ENCODE measurements around the gene FGF12. TPM values are rescaled to one million over a fixed set of nuclear protein-coding genes. Genes with fewer than 3 reads are reported as not detected.

The FGF12 gene
- polyA plus RNA-seq, 1 experiment = not detected

- Histone ChIP-seq H3K4me3 (ENCODE audit: low read depth, low read length) (no peak overlapping the region), H3K27me3 (ENCODE audit: control insufficient read depth, insufficient read depth, low read length) (peaks cover 2% of the 10 kb centered on the region), H3K27ac (ENCODE audit: low read depth, low read length) (no peak overlapping the region), H3K9me3 (ENCODE audit: control insufficient read depth, insufficient read depth, low read length) (no peaks in the 10 kb centered on the region)
- peak; percentile 73 for DNase-seq (ENCODE audit: low read depth, low spot score)
- peak; percentile 79 for TF ChIP-seq CTCF (IDR thresholded peaks at IDR 0.05; ENCODE audit: low read depth, low read length)
- ChIA-PET CTCF (interaction anchor here (0.6 to 5.4 kb wide), 13 partner anchors 13 to 1006 kb away, joined by 3 to 29 read pairs (median 4); no protein-coding TSS in a partner anchor), POLR2A (no interaction called here)
Measured at GRCh38 chr3:192566706-192567290, 160.5 kb downstream of the FGF12 start.

GRCh38 chr3:192564611-192565010 lies 162.7 kb downstream of the FGF12 start:
- CTCF ChIA-PET = interaction anchor here (0.6 to 5.4 kb wide), 5 partner anchors 24 to 1008 kb away, joined by 3 to 29 read pairs (median 4); no protein-coding TSS in a partner anchor
- no peak for DNase-seq (ENCODE audit: low read depth, low spot score)

GRCh38 chr3:192563417-192563816 lies 163.9 kb downstream of the FGF12 start:
- POLR2A ChIA-PET = no interaction called here
- no peak overlapping the region for H3K27ac ChIP-seq (ENCODE audit: low read depth, low read length)
- no peak for TF ChIP-seq CTCF (IDR thresholded peaks at IDR 0.05; ENCODE audit: low read depth, low read length)
- DNase-seq (ENCODE audit: low read depth, low spot score) = no peak
- no peaks in the 10 kb centered on the region for H3K9me3 ChIP-seq (ENCODE audit: control insufficient read depth, insufficient read depth, low read length)
- CTCF ChIA-PET = interaction anchor here (1.3 to 5.4 kb wide), 4 partner anchors 239 to 1009 kb away, joined by 4 to 29 read pairs (median 13); no protein-coding TSS in a partner anchor
- no peak overlapping the region for H3K4me3 ChIP-seq (ENCODE audit: low read depth, low read length)
- no peaks in the 10 kb centered on the region for H3K27me3 ChIP-seq (ENCODE audit: control insufficient read depth, insufficient read depth, low read length)

More at GRCh38 chr3:192564611-192565010, 162.7 kb downstream of the FGF12 start:
- TF ChIP-seq CTCF (IDR thresholded peaks at IDR 0.05; ENCODE audit: low read depth, low read length) = no peak
- Histone ChIP-seq H3K27me3 (ENCODE audit: control insufficient read depth, insufficient read depth, low read length) (no peaks in the 10 kb centered on the region), H3K27ac (ENCODE audit: low read depth, low read length) (no peak overlapping the region), H3K9me3 (ENCODE audit: control insufficient read depth, insufficient read depth, low read length) (no peaks in the 10 kb centered on the region), H3K4me3 (ENCODE audit: low read depth, low read length) (no peak overlapping the region)
- POLR2A ChIA-PET = no interaction called here

GRCh38 chr3:192553707-192554106 lies 173.6 kb downstream of the FGF12 start:
- Histone ChIP-seq H3K9me3 (ENCODE audit: control insufficient read depth, insufficient read depth, low read length) (no peaks in the 10 kb centered on the region), H3K4me3 (ENCODE audit: low read depth, low read length) (no peak overlapping the region), H3K27ac (ENCODE audit: low read depth, low read length) (no peak overlapping the region), H3K27me3 (ENCODE audit: control insufficient read depth, insufficient read depth, low read length) (no peaks in the 10 kb centered on the region)
- no peak for TF ChIP-seq CTCF (IDR thresholded peaks at IDR 0.05; ENCODE audit: low read depth, low read length)
- no peak for DNase-seq (ENCODE audit: low read depth, low spot score)
- POLR2A ChIA-PET = no interaction called here
- CTCF ChIA-PET = no interaction called here

- no peak for TF ChIP-seq CTCF (IDR thresholded peaks at IDR 0.05; ENCODE audit: low read depth, low read length)
- Histone ChIP-seq H3K4me3 (ENCODE audit: low read depth, low read length) (no peak overlapping the region), H3K27me3 (ENCODE audit: control insufficient read depth, insufficient read depth, low read length) (no peaks in the 10 kb centered on the region), H3K9me3 (ENCODE audit: control insufficient read depth, insufficient read depth, low read length) (no peaks in the 10 kb centered on the region), H3K27ac (ENCODE audit: low read depth, low read length) (no peak overlapping the region)
- POLR2A ChIA-PET = no interaction called here
- CTCF ChIA-PET = no interaction called here
- no peak for DNase-seq (ENCODE audit: low read depth, low spot score)
Measured at GRCh38 chr3:192550356-192550755, 177.0 kb downstream of the FGF12 start.
